Breast epithelium (tissue), 3 donors: ENCODE data around the gene NPTX1.

Source experiments
- CTCF ChIP-seq, 3 donors: fragments of 450-650 bp; IDR thresholded peaks; one replicate each; pipeline ENCODE4 v1.5.1; 2016 to 2017; ENCODE audit warnings: antibody characterized with exemption in 3 of 3, mild to moderate bottlenecking in 3 of 3, moderate library complexity in 3 of 3
- POLR2AphosphoS5 ChIP-seq, 3 donors: sonication (generic); formaldehyde crosslinking; IDR thresholded peaks; one replicate each; pipeline ENCODE4 v1.6.1; 2017; ENCODE audit warnings: antibody characterized with exemption in 3 of 3

GRCh38 chr17:80430446-80431245 lies 45.8 kb downstream of the NPTX1 start:
- TF ChIP-seq CTCF (IDR thresholded peaks at IDR 0.05) (no peak), POLR2AphosphoS5 (IDR thresholded peaks at IDR 0.05) (no peak)
